NOMO-1 (cell line): Measurements from ENCODE around the gene NOP9.
A peak's percentile ranks its signal among the peaks of the same experiment; 100 is the strongest.

ENCODE experiments used
- DNase-seq, 2 experiments: peaks; one replicate each; lab custom pipeline; 2025; ENCODE audit not compliant: unreplicated experiment in 2 of 2; lab: John Stamatoyannopoulos, UW

NOP9 gene

GRCh38 chr14:24307575-24308341, 8.1 kb downstream of the NOP9 start, which contains the start of gene CIDEB:
Gene CIDEB (minus strand): TSS chr14:24307977. CDS start chr14:24307858, 119 bp downstream.
- peak; percentile 37 to 60 for DNase-seq

GRCh38 chr14:24308342-24309124, 8.9 kb downstream of the NOP9 start:
- no peak for DNase-seq

GRCh38 chr14:24309538-24310264, 10.1 kb downstream of the NOP9 start, which contains the start of gene LTB4R2:
Gene LTB4R2 (plus strand): TSS chr14:24310140. CDS start chr14:24310665, 525 bp downstream.
- no peak for DNase-seq

GRCh38 chr14:24310265-24310645, 10.6 kb downstream of the NOP9 start:
- no peak for DNase-seq

GRCh38 chr14:24310646-24311604, 11.3 kb downstream of the NOP9 start, which contains the start of gene LTB4R:
Gene LTB4R (plus strand): TSS chr14:24311502. CDS start chr14:24315652, 4,150 bp downstream.
- DNase-seq, result peak; percentile 68 to 82

- peak; percentile 14 to 75 for DNase-seq
These were observed 12.4 kb downstream of the NOP9 start for GRCh38 chr14:24311837-24312615.

- DNase-seq, result peak; percentile 83 to 89
These were observed 13.3 kb downstream of the NOP9 start for GRCh38 chr14:24312736-24313507.

- DNase-seq, result peak; percentile 30 to 72
These were observed 14.3 kb downstream of the NOP9 start for GRCh38 chr14:24313913-24314312.

- no peak for DNase-seq
These were observed 14.9 kb downstream of the NOP9 start for GRCh38 chr14:24314377-24315193.

GRCh38 chr14:24315243-24315806, 15.7 kb downstream of the NOP9 start:
- DNase-seq, result no peak

GRCh38 chr14:24315807-24316596, 16.4 kb downstream of the NOP9 start:
- no peak for DNase-seq

GRCh38 chr14:24316597-24316950, 16.9 kb downstream of the NOP9 start:
- DNase-seq, result no peak

GRCh38 chr14:24317141-24317928, 17.7 kb downstream of the NOP9 start:
- no peak for DNase-seq

GRCh38 chr14:24321212-24321975, 21.7 kb downstream of the NOP9 start:
- DNase-seq, result no peak

- DNase-seq, result no peak
These were observed 23.0 kb downstream of the NOP9 start for GRCh38 chr14:24322672-24323071.
